22Rv1 (cell line): ENCODE results near the gene RCOR3.

Experiments
- CTCF ChIP-seq: fragments of 450-650 bp; IDR thresholded peaks from 2 replicates; pipeline ENCODE4 v1.5.1; 2017; ENCODE audit warnings: mild to moderate bottlenecking
- ZFX ChIP-seq: fragments of 450-650 bp; IDR thresholded peaks from 2 replicates; pipeline ENCODE4 v1.6.1; 2017; ENCODE audit warnings: antibody characterized with exemption, borderline replicate concordance

- TF ChIP-seq CTCF (no peak), ZFX (no peak)
These were observed 29.8 kb upstream of the RCOR3 start for GRCh38 chr1:211229365-211229759.
